Parathyroid adenoma (tissue), 2 donors: ENCODE results near the gene C6orf132.

ENCODE experiments used
- H2AFZ ChIP-seq: fragments of 300-600 bp; sonication (generic); one replicate; pipeline ENCODE4 v1.7.0; 2017; ENCODE audit warnings: antibody characterized with exemption, mild to moderate bottlenecking
- H3K27ac ChIP-seq: fragments of 300-600 bp; sonication (generic); one replicate; pipeline ENCODE4 v1.7.0; 2017
- H3K27me3 ChIP-seq: fragments of 300-600 bp; sonication (generic); one replicate; pipeline ENCODE4 v1.7.0; 2017; ENCODE audit warnings: low read length; ENCODE audit not compliant: control insufficient read depth, insufficient read depth
- H3K36me3 ChIP-seq: fragments of 300-600 bp; sonication (generic); one replicate; pipeline ENCODE4 v1.7.0; 2017; ENCODE audit warnings: low read length; ENCODE audit not compliant: control insufficient read depth, insufficient read depth
- H3K4me1 ChIP-seq: fragments of 300-600 bp; sonication (generic); one replicate; pipeline ENCODE4 v1.7.0; 2017; ENCODE audit warnings: control low read depth
- H3K4me2 ChIP-seq: fragments of 300-600 bp; sonication (generic); one replicate; pipeline ENCODE4 v1.7.0; 2017; ENCODE audit warnings: low read length
- H3K4me3 ChIP-seq: fragments of 300-600 bp; sonication (generic); one replicate; pipeline ENCODE4 v1.7.0; 2017; ENCODE audit warnings: low read depth, low read length
- H3K79me2 ChIP-seq: fragments of 300-600 bp; sonication (generic); one replicate; pipeline ENCODE4 v1.7.0; 2017; ENCODE audit warnings: control low read depth
- H3K9ac ChIP-seq: fragments of 300-600 bp; sonication (generic); one replicate; pipeline ENCODE4 v1.7.0; 2017; ENCODE audit warnings: mild to moderate bottlenecking
- H3K9me3 ChIP-seq: fragments of 300-600 bp; sonication (generic); one replicate; pipeline ENCODE4 v1.7.0; 2017; ENCODE audit warnings: low read length; ENCODE audit not compliant: control insufficient read depth
- TF ChIP-seq, protein P1 (sequence below): fragments of 300-600 bp; sonication (generic); IDR thresholded peaks from one replicate; pipeline ENCODE4 v1.7.0; 2017; ENCODE audit warnings: antibody characterized with exemption, mild to moderate bottlenecking
- donor health status: primary hyperparathyroidism.

C6orf132 gene

DNA sequence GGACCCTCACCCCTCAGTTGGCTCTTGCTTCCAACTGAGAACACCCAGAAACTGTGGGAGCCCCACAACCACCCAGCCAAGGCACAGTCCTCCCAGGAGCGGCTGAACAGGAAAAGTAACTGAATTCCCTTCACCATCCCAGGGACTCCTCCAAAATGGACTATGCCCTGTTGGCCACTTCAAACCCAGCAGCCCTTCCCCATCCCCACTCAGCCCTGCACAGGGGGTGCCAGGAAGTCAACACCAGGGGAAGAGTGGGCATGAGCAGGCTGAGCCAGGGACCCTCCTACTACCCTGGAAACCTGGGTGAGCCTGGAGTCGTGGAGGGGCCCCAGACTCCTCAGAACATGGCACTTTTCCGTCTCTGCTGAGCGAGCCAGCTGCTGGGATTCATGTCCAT is 42.1 kb upstream of the C6orf132 start:
- Histone ChIP-seq H3K4me3 (no peak overlapping the region), H3K79me2 (no peaks in the 10 kb centered on the region), H3K4me1 (no peaks in the 10 kb centered on the region), H3K36me3 (no peaks in the 10 kb centered on the region), H3K9ac (no peak overlapping the region), H3K4me2 (no peak overlapping the region), H3K9me3 (no peaks in the 10 kb centered on the region), H2AFZ (no peak overlapping the region), H3K27ac (no peak overlapping the region), H3K27me3 (no peaks in the 10 kb centered on the region)
- TF ChIP-seq, protein P1, sequence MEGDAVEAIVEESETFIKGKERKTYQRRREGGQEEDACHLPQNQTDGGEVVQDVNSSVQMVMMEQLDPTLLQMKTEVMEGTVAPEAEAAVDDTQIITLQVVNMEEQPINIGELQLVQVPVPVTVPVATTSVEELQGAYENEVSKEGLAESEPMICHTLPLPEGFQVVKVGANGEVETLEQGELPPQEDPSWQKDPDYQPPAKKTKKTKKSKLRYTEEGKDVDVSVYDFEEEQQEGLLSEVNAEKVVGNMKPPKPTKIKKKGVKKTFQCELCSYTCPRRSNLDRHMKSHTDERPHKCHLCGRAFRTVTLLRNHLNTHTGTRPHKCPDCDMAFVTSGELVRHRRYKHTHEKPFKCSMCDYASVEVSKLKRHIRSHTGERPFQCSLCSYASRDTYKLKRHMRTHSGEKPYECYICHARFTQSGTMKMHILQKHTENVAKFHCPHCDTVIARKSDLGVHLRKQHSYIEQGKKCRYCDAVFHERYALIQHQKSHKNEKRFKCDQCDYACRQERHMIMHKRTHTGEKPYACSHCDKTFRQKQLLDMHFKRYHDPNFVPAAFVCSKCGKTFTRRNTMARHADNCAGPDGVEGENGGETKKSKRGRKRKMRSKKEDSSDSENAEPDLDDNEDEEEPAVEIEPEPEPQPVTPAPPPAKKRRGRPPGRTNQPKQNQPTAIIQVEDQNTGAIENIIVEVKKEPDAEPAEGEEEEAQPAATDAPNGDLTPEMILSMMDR, result no peak

DNA sequence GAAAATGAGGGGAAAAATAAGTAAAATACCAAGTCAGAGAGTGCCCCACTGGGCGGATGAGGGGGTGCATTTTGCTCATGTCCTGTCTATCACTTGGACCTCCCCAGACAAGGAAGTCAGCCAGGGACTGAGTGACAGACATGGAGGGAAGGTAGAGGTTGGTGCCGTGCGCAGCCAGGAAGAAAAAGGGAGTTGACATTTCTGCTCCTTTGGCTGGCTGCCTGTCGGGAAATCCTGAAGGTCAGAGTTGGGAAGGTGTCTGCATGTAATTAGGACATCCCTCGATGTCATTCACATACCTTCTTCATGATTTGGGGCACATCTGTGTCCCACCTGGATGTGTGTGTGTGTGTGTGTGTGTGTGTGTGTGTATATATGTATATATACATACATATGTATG is 39.7 kb upstream of the C6orf132 start:
- Histone ChIP-seq H3K9ac (no peak overlapping the region), H3K27ac (no peak overlapping the region), H3K79me2 (no peaks in the 10 kb centered on the region), H3K4me2 (no peak overlapping the region), H3K4me1 (no peaks in the 10 kb centered on the region), H3K27me3 (no peaks in the 10 kb centered on the region), H3K36me3 (no peaks in the 10 kb centered on the region), H3K4me3 (no peak overlapping the region), H2AFZ (no peak overlapping the region), H3K9me3 (no peaks in the 10 kb centered on the region)
- TF ChIP-seq, protein P1, result no peak

GRCh38 chr6:42179945-42180313 is 37.5 kb upstream of the C6orf132 start:
- Histone ChIP-seq H3K4me1 (no peaks in the 10 kb centered on the region), H3K4me2 (no peak overlapping the region), H3K27me3 (no peaks in the 10 kb centered on the region), H3K4me3 (no peak overlapping the region), H3K36me3 (no peaks in the 10 kb centered on the region), H3K9me3 (no peaks in the 10 kb centered on the region), H2AFZ (no peak overlapping the region), H3K79me2 (no peaks in the 10 kb centered on the region), H3K9ac (no peak overlapping the region), H3K27ac (no peak overlapping the region)
- TF ChIP-seq, protein P1, result no peak

GRCh38 chr6:42179261-42179944 is 37.0 kb upstream of the C6orf132 start:
- Histone ChIP-seq H3K27me3 (no peaks in the 10 kb centered on the region), H2AFZ (no peak overlapping the region), H3K9me3 (no peaks in the 10 kb centered on the region), H3K79me2 (no peaks in the 10 kb centered on the region), H3K27ac (no peak overlapping the region), H3K4me1 (no peaks in the 10 kb centered on the region), H3K4me2 (no peak overlapping the region), H3K4me3 (no peak overlapping the region), H3K9ac (no peak overlapping the region), H3K36me3 (no peaks in the 10 kb centered on the region)
- TF ChIP-seq, protein P1, result no peak
